Right lobe of liver (tissue), 4 donors: Measurements from ENCODE around the gene ENOX2.

Experiments used
- POLR2A ChIP-seq: fragments of 450-650 bp; IDR thresholded peaks from one replicate; pipeline ENCODE4 v1.6.1; 2017; ENCODE audit warnings: antibody characterized with exemption, mild to moderate bottlenecking
- TF ChIP-seq, protein P1 (sequence below), 4 donors: fragments of 200-600 bp in 3 of 4; fragments of 450-650 bp in 1 of 4; IDR thresholded peaks; one replicate each; pipeline versions ENCODE4 v1.5.1 to v1.8.0; 2016 to 2022; ENCODE audit warnings: antibody characterized with exemption in 4 of 4, mild to moderate bottlenecking in 2 of 4
- donor health status: DM: no; HTN: no; CAD: no.
- donor health status: DM: no; HTN: no; CAD: no.
- donor health status: DM: no; HTN: yes; CAD: no.

DNA sequence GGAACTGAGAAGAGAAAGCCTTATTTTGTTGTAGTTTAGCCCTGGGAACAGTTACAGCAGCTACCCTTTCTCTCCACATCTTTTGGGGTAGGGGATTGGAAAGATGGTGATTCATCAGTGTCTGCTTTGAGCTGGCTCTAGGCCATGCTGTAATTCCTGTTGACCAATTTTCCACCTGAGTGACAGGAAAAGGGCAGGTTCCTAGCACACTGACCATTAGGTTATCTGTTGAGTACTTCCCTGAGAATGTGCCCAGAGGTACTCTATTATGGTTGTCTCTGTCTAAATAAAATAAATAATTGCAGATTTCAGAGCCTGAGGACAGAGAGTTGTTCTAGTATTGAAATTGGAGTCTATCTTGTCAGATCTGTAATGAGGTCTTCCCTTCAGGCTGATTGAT lies 109.0 kb downstream of the ENOX2 start:
- TF ChIP-seq, protein P1, sequence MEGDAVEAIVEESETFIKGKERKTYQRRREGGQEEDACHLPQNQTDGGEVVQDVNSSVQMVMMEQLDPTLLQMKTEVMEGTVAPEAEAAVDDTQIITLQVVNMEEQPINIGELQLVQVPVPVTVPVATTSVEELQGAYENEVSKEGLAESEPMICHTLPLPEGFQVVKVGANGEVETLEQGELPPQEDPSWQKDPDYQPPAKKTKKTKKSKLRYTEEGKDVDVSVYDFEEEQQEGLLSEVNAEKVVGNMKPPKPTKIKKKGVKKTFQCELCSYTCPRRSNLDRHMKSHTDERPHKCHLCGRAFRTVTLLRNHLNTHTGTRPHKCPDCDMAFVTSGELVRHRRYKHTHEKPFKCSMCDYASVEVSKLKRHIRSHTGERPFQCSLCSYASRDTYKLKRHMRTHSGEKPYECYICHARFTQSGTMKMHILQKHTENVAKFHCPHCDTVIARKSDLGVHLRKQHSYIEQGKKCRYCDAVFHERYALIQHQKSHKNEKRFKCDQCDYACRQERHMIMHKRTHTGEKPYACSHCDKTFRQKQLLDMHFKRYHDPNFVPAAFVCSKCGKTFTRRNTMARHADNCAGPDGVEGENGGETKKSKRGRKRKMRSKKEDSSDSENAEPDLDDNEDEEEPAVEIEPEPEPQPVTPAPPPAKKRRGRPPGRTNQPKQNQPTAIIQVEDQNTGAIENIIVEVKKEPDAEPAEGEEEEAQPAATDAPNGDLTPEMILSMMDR (IDR thresholded peaks at IDR 0.05), result no peak
- no peak for TF ChIP-seq POLR2A
